Lung (tissue), 12 donors: ENCODE measurements around the gene SPG7. TPM values are rescaled to one million over a fixed set of nuclear protein-coding genes. Genes with fewer than 3 reads are reported as not detected.

ENCODE experiments used
- ATAC-seq: fragments of 200-7000 bp; cut with Tn5 transposase; one replicate; pipeline ENCODE4 v1.9.1; 2020; ENCODE audit warnings: moderate number of reproducible peaks; ENCODE audit not compliant: insufficient read depth, low FRiP score
- DNase-seq, 3 donors: peaks; one replicate each; pipeline ENCODE4 v3.0.0-alpha.2; 2013 to 2017
- H3K27ac ChIP-seq, 2 donors: one replicate each; pipeline ENCODE4 v1.5.1; 2013; ENCODE audit warnings: mild to moderate bottlenecking in 2 of 2, moderate library complexity in 2 of 2, control low read depth in 1 of 2, inconsistent platforms in 1 of 2, low read depth in 1 of 2, low read length in 1 of 2
- H3K27me3 ChIP-seq, 3 donors: one replicate each; pipeline ENCODE4 v1.5.1; 2013; ENCODE audit warnings: low read length in 2 of 3; ENCODE audit not compliant: control insufficient read depth in 3 of 3, insufficient read depth in 3 of 3
- H3K36me3 ChIP-seq, 4 donors: one replicate each; pipeline ENCODE4 v1.5.1; 2013; ENCODE audit warnings: low read length in 4 of 4, mild to moderate bottlenecking in 1 of 4, moderate library complexity in 1 of 4; ENCODE audit not compliant: control insufficient read depth in 4 of 4, insufficient read depth in 4 of 4
- H3K4me1 ChIP-seq, 5 donors: one replicate each; pipeline ENCODE4 v1.5.1; 2013; ENCODE audit warnings: low read length in 5 of 5, mild to moderate bottlenecking in 2 of 5, moderate library complexity in 1 of 5; ENCODE audit not compliant: control insufficient read depth in 5 of 5, insufficient read depth in 5 of 5
- H3K4me3 ChIP-seq: one replicate; pipeline ENCODE4 v1.5.1; 2013; ENCODE audit warnings: mild to moderate bottlenecking, control low read depth, moderate library complexity
- H3K9ac ChIP-seq, 2 donors: one replicate each; pipeline ENCODE4 v1.5.1; 2013; ENCODE audit warnings: low read length in 2 of 2, control low read depth in 1 of 2; ENCODE audit not compliant: insufficient read depth in 1 of 2
- H3K9me3 ChIP-seq, 4 donors: one replicate each; pipeline ENCODE4 v1.5.1; 2013; ENCODE audit warnings: low read length in 3 of 4, mild to moderate bottlenecking in 1 of 4, moderate library complexity in 1 of 4; ENCODE audit not compliant: control insufficient read depth in 4 of 4, insufficient read depth in 3 of 4
- CTCF ChIP-seq: IDR thresholded peaks from 2 replicates; pipeline ENCODE4 v1.5.1; 2012; ENCODE audit warnings: mild to moderate bottlenecking; ENCODE audit errors: control extremely low read depth, extremely low read depth
- WGBS, 2 donors: extraction: QIAGEN DNeasy Blood & Tissue Kit; methylation state at CpG; one replicate each; pipeline ENCODE4 v1.1.7; 2013; 5-methylcytosine and 5-hydroxymethylcytosine counted together
- polyA plus RNA-seq, 2 donors: library from polyadenylated mRNA; stranded (reverse); fragments of 200-250 nt; gene quantifications; one replicate each; pipeline ENCODE4 v1.2.1, GENCODE V29; 2013
- total RNA-seq, 2 donors: library from RNA; depleted of rRNA in 1 of 2; stranded (reverse); fragments of >200 nt in 1 of 2; gene quantifications; one replicate each; pipeline ENCODE4 v1.2.1, GENCODE V29; 2014 to 2021
- donor health status: control.
- donor health status: control.
- donor health status: Bipolar disorder and iron deficiency.
- donor health status: healthy.
- donor health status: DM: yes; HTN: yes; CAD: no.

SPG7 gene
- total and polyA plus RNA-seq, 4 donors, result 59.0 to 114 (median 95.4) TPM

- H3K9me3 ChIP-seq, result no peaks in the 10 kb centered on the region
- ATAC-seq (no peak), DNase-seq (no peak)
- peaks cover 5 to 48% (median 17%) of the 10 kb centered on the region in 4 donors for H3K36me3 ChIP-seq
- peaks cover 0 to 6% (median 0%) of the 10 kb centered on the region in 5 donors for H3K4me1 ChIP-seq
- no peak overlapping the region for H3K4me3 ChIP-seq
- no peak overlapping the region for H3K27ac ChIP-seq
- WGBS, 2 donors, result 95 to 99% methylated on average over 11 of the region's 11 CpGs
- no peak overlapping the region for H3K9ac ChIP-seq
- no peak for TF ChIP-seq CTCF
- no peaks in the 10 kb centered on the region for H3K27me3 ChIP-seq
Measured at GRCh38 chr16:89544113-89544512, 35.9 kb downstream of the SPG7 start.

- no peak for TF ChIP-seq CTCF
- Histone ChIP-seq H3K4me1 (peaks cover 0 to 6% (median 0%) of the 10 kb centered on the region in 5 donors), H3K36me3 (peaks cover 5 to 54% (median 23%) of the 10 kb centered on the region in 4 donors), H3K9ac (no peak overlapping the region), H3K4me3 (no peak overlapping the region), H3K9me3 (no peaks in the 10 kb centered on the region), H3K27ac (no peak overlapping the region), H3K27me3 (no peaks in the 10 kb centered on the region)
- 95 to 96% methylated on average over 13 of the region's 13 CpGs for WGBS, 2 donors
- DNase-seq, result no peak
- ATAC-seq, result no peak
Measured at GRCh38 chr16:89544713-89545043, 36.5 kb downstream of the SPG7 start.

- H3K4me3 ChIP-seq, result no peak overlapping the region
- H3K27me3 ChIP-seq, result no peaks in the 10 kb centered on the region
- ATAC-seq (no peak), DNase-seq (no peak)
- H3K4me1 ChIP-seq, result peaks cover 0 to 6% (median 0%) of the 10 kb centered on the region in 5 donors
- no peak overlapping the region for H3K27ac ChIP-seq
- 87 to 93% methylated on average over 17 of the region's 17 CpGs for WGBS, 2 donors
- TF ChIP-seq CTCF, result no peak
- peaks cover 5 to 54% (median 26%) of the 10 kb centered on the region in 4 donors for H3K36me3 ChIP-seq
- H3K9ac ChIP-seq, result no peak overlapping the region
- H3K9me3 ChIP-seq, result no peaks in the 10 kb centered on the region
Measured at GRCh38 chr16:89545044-89545830, 37.0 kb downstream of the SPG7 start.
